Ovary (tissue), 3 donors: ENCODE data around the gene MACO1.

ENCODE experiments used
- EP300 ChIP-seq: sonication (generic); formaldehyde crosslinking; IDR thresholded peaks from one replicate; pipeline ENCODE4 v1.6.1; 2017; ENCODE audit warnings: antibody characterized with exemption
- POLR2A ChIP-seq: fragments of 450-650 bp; IDR thresholded peaks from one replicate; pipeline ENCODE4 v1.6.1; 2017; ENCODE audit warnings: antibody characterized with exemption, mild to moderate bottlenecking, moderate library complexity
- TF ChIP-seq, protein P1 (sequence below), 3 donors: fragments of 450-650 bp in 2 of 3; fragments of 200-600 bp in 1 of 3; IDR thresholded peaks; one replicate each; pipeline versions ENCODE4 v1.5.1 to v1.8.0; 2016 to 2022; ENCODE audit warnings: antibody characterized with exemption in 3 of 3, mild to moderate bottlenecking in 1 of 3
- donor health status: DM: no; HTN: no; CAD: no.

DNA sequence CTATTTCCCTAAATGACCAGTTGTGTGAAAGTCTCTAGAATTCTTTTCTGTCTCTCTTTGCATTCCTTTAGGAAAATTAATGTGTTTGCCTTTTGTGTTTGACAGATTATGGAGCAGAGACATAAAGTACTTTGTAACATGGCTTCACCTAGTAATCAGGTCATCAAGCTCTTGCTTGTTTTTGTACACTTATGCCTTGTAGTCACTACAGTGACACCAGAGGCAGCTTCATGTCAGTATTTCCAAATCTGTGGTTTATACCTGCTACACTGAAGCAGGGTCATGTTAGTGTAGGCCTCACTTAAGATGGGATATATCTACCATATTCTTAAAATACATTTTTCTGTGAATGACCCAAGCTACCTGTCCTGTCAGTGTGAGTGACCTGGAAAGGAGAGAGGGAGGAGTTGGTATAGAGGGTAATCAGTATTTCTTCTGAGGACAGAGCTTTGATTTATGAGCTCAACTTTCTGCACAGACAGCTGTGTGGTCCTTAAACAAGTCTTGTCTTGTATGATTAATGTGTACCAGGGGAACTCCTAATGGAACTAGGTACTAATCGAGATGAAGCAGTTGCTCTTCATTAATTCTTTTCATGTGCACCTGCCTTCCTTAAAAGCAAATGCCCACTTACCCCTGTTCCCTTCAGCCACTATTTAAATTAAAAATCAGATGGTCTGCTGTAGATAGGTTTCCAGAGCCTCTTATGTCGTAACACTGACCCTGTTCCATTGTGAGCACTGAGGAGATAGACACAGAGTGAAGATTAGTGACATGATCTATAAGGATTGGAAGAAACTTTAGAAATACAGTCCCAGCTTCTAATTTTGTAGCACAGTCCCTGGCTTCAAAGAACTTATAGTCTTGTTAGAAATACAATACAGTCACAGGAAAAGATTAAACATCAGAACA, 45.7 kb downstream of the MACO1 start:
- TF ChIP-seq, protein P1, sequence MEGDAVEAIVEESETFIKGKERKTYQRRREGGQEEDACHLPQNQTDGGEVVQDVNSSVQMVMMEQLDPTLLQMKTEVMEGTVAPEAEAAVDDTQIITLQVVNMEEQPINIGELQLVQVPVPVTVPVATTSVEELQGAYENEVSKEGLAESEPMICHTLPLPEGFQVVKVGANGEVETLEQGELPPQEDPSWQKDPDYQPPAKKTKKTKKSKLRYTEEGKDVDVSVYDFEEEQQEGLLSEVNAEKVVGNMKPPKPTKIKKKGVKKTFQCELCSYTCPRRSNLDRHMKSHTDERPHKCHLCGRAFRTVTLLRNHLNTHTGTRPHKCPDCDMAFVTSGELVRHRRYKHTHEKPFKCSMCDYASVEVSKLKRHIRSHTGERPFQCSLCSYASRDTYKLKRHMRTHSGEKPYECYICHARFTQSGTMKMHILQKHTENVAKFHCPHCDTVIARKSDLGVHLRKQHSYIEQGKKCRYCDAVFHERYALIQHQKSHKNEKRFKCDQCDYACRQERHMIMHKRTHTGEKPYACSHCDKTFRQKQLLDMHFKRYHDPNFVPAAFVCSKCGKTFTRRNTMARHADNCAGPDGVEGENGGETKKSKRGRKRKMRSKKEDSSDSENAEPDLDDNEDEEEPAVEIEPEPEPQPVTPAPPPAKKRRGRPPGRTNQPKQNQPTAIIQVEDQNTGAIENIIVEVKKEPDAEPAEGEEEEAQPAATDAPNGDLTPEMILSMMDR (IDR thresholded peaks at IDR 0.05): no peak
- TF ChIP-seq POLR2A: no peak
- no peak for TF ChIP-seq EP300
